ENCODE data around the gene GADD45A.

- TF ChIP-seq ZBTB7A (IDR thresholded peaks at IDR 0.05; ENCODE audit: low read depth): no peak
- TF ChIP-seq EP300 (IDR thresholded peaks at IDR 0.05; ENCODE audit: borderline replicate concordance): no peak
- no peak for TF ChIP-seq YY1 (IDR thresholded peaks at IDR 0.05; ENCODE audit: low read depth)
- TF ChIP-seq TCF12 (IDR thresholded peaks at IDR 0.05; ENCODE audit: low read depth): no peak
- no peak for TF ChIP-seq REST (IDR thresholded peaks at IDR 0.05; ENCODE audit: low read depth)
- TF ChIP-seq MAX (IDR thresholded peaks at IDR 0.05): no peak
- TF ChIP-seq NFIC (IDR thresholded peaks at IDR 0.05): no peak
- TF ChIP-seq USF1 (IDR thresholded peaks at IDR 0.05): no peak
- no peak for TF ChIP-seq RAD21 (IDR thresholded peaks at IDR 0.05; ENCODE audit: low read depth)
- no peak for TF ChIP-seq CREB1 (IDR thresholded peaks at IDR 0.05; ENCODE audit: low read depth)
- no peak for TF ChIP-seq TEAD4 (IDR thresholded peaks at IDR 0.05)
- no peak for TF ChIP-seq FOXM1 (IDR thresholded peaks at IDR 0.05; ENCODE audit: borderline replicate concordance, low read depth)
Measured at GRCh38 chr1:67715819-67716218, 30.8 kb downstream of the GADD45A start.

All from Ishikawa (cell line).